Measurements from ENCODE around the gene GRM8. TPM values are rescaled to one million over a fixed set of nuclear protein-coding genes. Genes with fewer than 3 reads are reported as not detected.

The GRM8 gene
- total and polyA plus RNA-seq, 9 of the 15 experiments (the other 6 are each of a cell fraction or from before 2014, with no cell fraction given) = 0.13 TPM; not detected in 7

- TF ChIP-seq, protein P1, sequence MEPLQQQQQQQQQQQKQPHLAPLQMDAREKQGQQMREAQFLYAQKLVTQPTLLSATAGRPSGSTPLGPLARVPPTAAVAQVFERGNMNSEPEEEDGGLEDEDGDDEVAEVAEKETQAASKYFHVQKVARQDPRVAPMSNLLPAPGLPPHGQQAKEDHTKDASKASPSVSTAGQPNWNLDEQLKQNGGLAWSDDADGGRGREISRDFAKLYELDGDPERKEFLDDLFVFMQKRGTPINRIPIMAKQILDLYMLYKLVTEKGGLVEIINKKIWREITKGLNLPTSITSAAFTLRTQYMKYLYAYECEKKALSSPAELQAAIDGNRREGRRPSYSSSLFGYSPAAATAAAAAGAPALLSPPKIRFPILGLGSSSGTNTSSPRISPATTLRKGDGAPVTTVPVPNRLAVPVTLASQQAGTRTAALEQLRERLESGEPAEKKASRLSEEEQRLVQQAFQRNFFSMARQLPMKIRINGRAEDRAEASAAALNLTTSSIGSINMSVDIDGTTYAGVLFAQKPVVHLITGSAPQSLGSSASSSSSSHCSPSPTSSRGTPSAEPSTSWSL (CRISPR knock-in tag; IDR thresholded peaks at IDR 0.05; ENCODE audit: borderline replicate concordance) = no peak
- TF ChIP-seq ASH1L (IDR thresholded peaks at IDR 0.05; ENCODE audit: borderline replicate concordance, low read depth, partially characterized antibody) (no peak), CBFA2T3 (IDR thresholded peaks at IDR 0.05) (peak; percentile 45; the same call in 1 of the 2 replicates)
Observed at GRCh38 chr7:127258111-127258510, 5.4 kb upstream of the GRM8 start (continued).

GRCh38 chr7:127257086-127257485, 4.3 kb upstream of the GRM8 start:
- in situ Hi-C loops (cut with MboI) = no loop called here

More at GRCh38 chr7:127257086-127257485, 4.3 kb upstream of the GRM8 start:
- no peak for TF ChIP-seq TFAP4 (CRISPR knock-in tag; IDR thresholded peaks at IDR 0.05; ENCODE audit: borderline replicate concordance)
- no peak for TF ChIP-seq NFE2 (IDR thresholded peaks at IDR 0.05; ENCODE audit: low read depth)
- TF ChIP-seq SP2 (IDR thresholded peaks at IDR 0.05; ENCODE audit: extremely low read depth, low read depth, low read length, poor library complexity, severe bottlenecking) = no peak
- TF ChIP-seq, protein P2, sequence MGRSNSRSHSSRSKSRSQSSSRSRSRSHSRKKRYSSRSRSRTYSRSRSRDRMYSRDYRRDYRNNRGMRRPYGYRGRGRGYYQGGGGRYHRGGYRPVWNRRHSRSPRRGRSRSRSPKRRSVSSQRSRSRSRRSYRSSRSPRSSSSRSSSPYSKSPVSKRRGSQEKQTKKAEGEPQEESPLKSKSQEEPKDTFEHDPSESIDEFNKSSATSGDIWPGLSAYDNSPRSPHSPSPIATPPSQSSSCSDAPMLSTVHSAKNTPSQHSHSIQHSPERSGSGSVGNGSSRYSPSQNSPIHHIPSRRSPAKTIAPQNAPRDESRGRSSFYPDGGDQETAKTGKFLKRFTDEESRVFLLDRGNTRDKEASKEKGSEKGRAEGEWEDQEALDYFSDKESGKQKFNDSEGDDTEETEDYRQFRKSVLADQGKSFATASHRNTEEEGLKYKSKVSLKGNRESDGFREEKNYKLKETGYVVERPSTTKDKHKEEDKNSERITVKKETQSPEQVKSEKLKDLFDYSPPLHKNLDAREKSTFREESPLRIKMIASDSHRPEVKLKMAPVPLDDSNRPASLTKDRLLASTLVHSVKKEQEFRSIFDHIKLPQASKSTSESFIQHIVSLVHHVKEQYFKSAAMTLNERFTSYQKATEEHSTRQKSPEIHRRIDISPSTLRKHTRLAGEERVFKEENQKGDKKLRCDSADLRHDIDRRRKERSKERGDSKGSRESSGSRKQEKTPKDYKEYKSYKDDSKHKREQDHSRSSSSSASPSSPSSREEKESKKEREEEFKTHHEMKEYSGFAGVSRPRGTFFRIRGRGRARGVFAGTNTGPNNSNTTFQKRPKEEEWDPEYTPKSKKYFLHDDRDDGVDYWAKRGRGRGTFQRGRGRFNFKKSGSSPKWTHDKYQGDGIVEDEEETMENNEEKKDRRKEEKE (IDR thresholded peaks at IDR 0.05; ENCODE audit: borderline replicate concordance in 1 of 2, control insufficient read depth in 1 of 2, low read depth in 2 of 2, low read length in 1 of 2) = no peak
- no peak for TF ChIP-seq ZNF282 (CRISPR knock-in tag; IDR thresholded peaks at IDR 0.05)
- TF ChIP-seq CTCFL (IDR thresholded peaks at IDR 0.05; ENCODE audit: borderline replicate concordance, insufficient read depth, low read depth, low read length, poor library complexity, severe bottlenecking) = no peak
- TF ChIP-seq ZC3H4 (CRISPR knock-in tag; IDR thresholded peaks at IDR 0.05; ENCODE audit: borderline replicate concordance) = no peak
- no peak for TF ChIP-seq MTA1 (IDR thresholded peaks at IDR 0.05; ENCODE audit: borderline replicate concordance)
- TF ChIP-seq POLR2G (IDR thresholded peaks at IDR 0.05; ENCODE audit: low read depth, low read length) = no peak
- no peak for FAIRE-seq
- ChIA-PET CTCF (ENCODE audit: low intra/inter-chr PET ratio) (no interaction called here), POLR2A (interaction anchor here (0.6 kb wide), 1 partner anchor 13 kb away, joined by 3 read pairs; no protein-coding TSS in a partner anchor)
- no peak for ATAC-seq
- Histone ChIP-seq H3K4me1 (replicated peaks in 1 of 2; ENCODE audit: control insufficient read depth in 2 of 2, insufficient read depth in 2 of 2, low read length in 2 of 2) (peaks cover 0 to 20% of the 10 kb centered on the region in 2 experiments; a peak in 4 of 5 replicates), H3K27me3 (ENCODE audit: control insufficient read depth in 2 of 2, insufficient read depth in 2 of 2, low read length in 2 of 2) (peaks cover 8 to 25% of the 10 kb centered on the region in 2 experiments; a peak in 4 of 5 replicates), H3K36me3 (ENCODE audit: control insufficient read depth, insufficient read depth, low read length) (no peaks in the 10 kb centered on the region), H3K9me1 (ENCODE audit: control insufficient read depth, insufficient read depth, low read length) (no peaks in the 10 kb centered on the region), H3K79me2 (ENCODE audit: control insufficient read depth, insufficient read depth, low read length) (no peaks in the 10 kb centered on the region), H2AFZ (ENCODE audit: low read depth, low read length) (no peak overlapping the region), H3K9me3 (replicated peaks; ENCODE audit: control insufficient read depth, insufficient read depth, low read depth, low read length) (no peaks in the 10 kb centered on the region), H3K9ac (ENCODE audit: insufficient read depth in 1 of 2, low read depth in 2 of 2, low read length in 2 of 2) (no peak overlapping the region), H3K4me3 (no peak overlapping the region), H3K27ac (ENCODE audit: extremely low read depth, low read depth, low read length) (no peak overlapping the region), H3K4me2 (ENCODE audit: insufficient read depth, low read length) (no peak overlapping the region), H4K20me1 (replicated peaks; ENCODE audit: control insufficient read depth, insufficient read depth, low read length) (no peaks in the 10 kb centered on the region)
- no peak for DNase-seq (ENCODE audit: extremely low read depth in 1 of 4, low spot score in 3 of 4)
- BruUV-seq (replicated peaks) = no TSS peak
- intact Hi-C loops (cut with micrococcal nuclease) = no loop called here
- WGBS (ENCODE audit: insufficient coverage, low coverage, missing lambda C conversion rate) = 0% methylated on average over 2 of the region's 2 CpGs

All from K562 (cell line).